ENCODE measurements around the gene VEZT.

GRCh38 chr12:95258803-95259202, 41.2 kb downstream of the VEZT start:
- TF ChIP-seq CTCF (IDR thresholded peaks at IDR 0.05; ENCODE audit: borderline replicate concordance, extremely low read depth, low read length, poor library complexity, severe bottlenecking) (no peak), EZH2 (IDR thresholded peaks at IDR 0.05; ENCODE audit: borderline replicate concordance, low read depth, low read length, severe bottlenecking) (no peak)
